ENCODE data around the gene KCNT1.

KCNT1 gene

DNA sequence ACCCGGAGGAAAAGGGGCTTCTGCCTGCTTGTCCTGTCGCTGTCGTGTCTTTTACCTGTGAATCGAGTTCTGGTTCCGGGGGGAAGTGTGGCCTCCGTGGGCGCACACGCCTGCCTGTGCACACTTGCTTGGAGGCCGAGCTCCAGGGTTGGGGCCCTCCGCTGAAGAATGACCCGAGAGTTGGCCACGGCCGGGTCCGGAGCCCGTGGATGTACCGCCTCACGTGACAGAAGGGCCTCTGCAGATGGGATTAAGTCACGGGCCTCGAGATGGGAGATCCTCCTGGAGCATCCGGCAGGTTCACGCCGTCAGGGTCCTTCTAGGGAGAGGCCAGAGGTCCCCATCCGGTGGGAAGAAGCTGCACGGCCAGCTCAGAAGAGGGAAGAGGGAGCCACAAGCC lies 81.0 kb downstream of the KCNT1 start:
- no peak for TF ChIP-seq CTCF (conservative IDR thresholded peaks at IDR 0.05)

DNA sequence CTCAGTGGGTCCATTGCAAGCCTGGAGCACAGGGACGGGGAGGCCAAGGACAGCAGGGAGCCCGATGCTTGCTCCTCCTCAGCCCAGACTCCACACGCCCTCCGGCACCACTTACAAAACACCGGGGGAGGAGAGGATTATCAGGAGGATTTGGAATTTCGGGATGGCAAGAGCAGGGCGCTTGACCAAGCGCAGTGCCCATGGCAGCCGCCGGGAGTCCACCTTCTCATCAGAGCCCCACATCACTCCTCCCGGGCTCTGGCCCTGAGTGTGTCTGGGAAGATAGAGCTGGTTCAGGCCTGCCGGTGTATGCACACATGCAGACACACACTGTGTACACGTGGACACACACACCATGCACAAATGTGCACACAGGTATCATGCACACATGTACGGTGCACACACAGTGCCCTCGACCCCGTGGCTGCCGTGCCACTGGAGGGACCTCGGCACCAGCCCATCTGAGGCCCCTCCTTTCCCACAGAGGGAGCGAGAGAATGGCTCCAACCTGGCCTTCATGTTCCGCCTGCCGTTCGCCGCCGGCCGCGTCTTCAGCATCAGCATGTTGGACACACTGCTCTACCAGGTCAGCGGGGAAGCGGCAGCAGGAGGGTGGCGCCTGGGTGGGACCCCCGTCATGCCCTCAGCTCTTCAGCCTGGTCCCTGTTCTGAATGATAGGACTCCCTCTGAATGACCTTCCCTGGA lies 81.7 kb downstream of the KCNT1 start:
- TF ChIP-seq CTCF (conservative IDR thresholded peaks at IDR 0.05), result no peak
- H3K27ac ChIP-seq, result no peak overlapping the region

More for the DNA sequence above, 81.0 kb downstream of the KCNT1 start:
- no peak overlapping the region for H3K27ac ChIP-seq

GRCh38 chr9:135785013-135785575 lies 83.1 kb downstream of the KCNT1 start:
- TF ChIP-seq CTCF (conservative IDR thresholded peaks at IDR 0.05), result no peak

DNA sequence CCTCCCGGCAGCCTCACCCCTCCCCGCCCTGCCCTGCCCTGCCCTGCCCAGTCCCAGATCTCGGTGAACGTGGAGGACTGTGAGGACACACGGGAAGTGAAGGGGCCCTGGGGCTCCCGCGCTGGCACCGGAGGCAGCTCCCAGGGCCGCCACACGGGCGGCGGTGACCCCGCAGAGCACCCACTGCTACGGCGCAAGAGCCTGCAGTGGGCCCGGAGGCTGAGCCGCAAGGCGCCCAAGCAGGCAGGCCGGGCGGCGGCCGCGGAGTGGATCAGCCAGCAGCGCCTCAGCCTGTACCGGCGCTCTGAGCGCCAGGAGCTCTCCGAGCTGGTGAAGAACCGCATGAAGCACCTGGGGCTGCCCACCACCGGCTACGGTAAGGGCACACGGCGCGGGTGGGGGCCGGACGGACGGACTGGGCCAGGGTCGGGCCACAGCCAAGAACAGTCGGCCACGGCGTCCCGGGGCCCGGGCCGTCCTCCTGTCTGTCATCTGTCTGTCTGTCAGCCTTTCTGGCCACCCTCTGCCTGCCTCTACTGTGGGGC lies 84.2 kb downstream of the KCNT1 start:
- TF ChIP-seq CTCF (conservative IDR thresholded peaks at IDR 0.05), result no peak
- no peak overlapping the region for H3K27ac ChIP-seq

More at GRCh38 chr9:135785013-135785575, 83.1 kb downstream of the KCNT1 start:
- H3K27ac ChIP-seq, result no peak overlapping the region

DNA sequence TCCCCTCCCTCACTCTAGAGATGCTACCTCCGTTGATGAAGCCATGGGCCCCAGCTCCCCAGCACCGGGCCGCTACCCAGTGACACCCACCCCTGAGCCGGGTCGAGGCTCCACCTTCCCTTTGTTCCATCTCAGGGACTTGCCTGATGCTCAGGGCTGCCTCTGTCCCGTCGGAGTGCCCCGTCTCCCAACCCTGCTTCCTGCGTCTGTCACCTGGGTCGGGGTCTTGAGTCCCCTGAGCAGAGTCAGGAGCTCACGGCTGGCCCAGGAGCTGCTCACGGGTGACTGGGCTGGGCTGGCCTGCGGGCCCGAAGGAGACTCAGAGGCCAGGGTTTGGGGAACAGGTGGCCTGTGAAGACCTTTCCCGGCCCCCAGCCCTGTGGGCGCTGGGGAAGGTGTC lies 85.3 kb downstream of the KCNT1 start:
- H3K27ac ChIP-seq, result no peak overlapping the region
- TF ChIP-seq CTCF (conservative IDR thresholded peaks at IDR 0.05), result no peak

DNA sequence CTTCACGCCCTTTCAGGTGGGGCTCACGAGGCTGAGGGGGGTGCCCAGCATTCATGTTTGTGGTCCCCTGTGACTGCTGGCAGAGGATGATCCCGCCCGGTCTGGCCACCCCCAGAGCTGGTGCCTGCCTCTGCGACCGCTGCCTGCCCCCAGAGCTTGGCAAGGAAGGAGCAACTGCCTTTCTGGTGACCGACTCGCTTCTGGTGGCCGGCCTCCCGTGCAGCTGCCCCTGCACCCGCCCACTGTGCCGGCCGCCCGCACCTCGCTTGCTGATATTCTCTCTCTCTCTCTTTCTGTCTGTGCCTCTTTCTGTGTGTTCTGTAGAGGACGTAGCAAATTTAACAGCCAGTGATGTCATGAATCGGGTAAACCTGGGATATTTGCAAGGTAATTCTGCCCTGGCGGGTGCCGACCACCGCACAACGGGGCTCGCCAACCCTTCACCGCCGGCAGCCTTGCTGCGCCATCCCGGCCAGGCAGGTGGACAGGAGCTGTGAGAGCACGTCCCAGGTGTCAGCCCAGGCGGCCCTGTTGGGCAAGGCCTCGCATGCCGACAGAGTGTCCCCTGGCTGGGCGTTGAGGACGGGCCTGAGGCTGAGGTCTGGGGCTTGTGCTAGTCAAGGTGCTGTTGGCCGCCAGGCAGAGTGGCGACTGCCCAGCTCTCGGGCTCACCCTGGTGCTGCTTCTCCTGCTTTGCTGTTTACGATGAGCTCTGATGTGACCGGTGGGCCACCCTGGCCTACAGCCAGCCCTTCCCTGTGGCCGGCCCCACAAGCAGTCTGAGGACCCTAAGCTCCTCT lies 86.0 kb downstream of the KCNT1 start:
- no peak overlapping the region for H3K27ac ChIP-seq
- TF ChIP-seq CTCF (conservative IDR thresholded peaks at IDR 0.05), result no peak

Measured in VCaP (cell line).